ENCODE measurements around the gene HHATL. TPM values are rescaled to one million over a fixed set of nuclear protein-coding genes. Genes with fewer than 3 reads are reported as not detected.
A peak's percentile ranks its signal among the peaks of the same experiment; 100 is the strongest.

The HHATL gene
- total RNA-seq, 6 experiments from 2014 or later = not detected

DNA sequence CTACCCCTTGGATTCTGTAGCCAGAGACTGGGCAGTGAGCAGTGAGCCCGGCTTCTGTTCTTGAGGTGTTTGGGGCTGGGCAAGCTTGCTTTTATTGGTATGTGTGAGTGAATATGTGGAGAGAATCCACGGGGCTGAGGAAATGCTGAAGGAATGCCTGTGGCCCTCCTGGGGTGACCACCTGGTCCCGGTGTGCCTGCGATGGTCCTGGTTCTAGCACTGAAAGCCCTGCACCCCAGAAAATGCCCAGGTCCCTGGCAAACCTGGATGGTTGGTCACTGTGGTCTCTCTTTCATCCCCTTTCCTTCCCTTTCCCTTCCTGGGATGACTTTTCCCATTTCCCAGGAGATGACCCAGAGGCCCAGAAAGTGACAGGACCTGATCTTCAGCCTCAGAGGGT lies 44.9 kb downstream of the HHATL start:
- TF ChIP-seq, protein P1, sequence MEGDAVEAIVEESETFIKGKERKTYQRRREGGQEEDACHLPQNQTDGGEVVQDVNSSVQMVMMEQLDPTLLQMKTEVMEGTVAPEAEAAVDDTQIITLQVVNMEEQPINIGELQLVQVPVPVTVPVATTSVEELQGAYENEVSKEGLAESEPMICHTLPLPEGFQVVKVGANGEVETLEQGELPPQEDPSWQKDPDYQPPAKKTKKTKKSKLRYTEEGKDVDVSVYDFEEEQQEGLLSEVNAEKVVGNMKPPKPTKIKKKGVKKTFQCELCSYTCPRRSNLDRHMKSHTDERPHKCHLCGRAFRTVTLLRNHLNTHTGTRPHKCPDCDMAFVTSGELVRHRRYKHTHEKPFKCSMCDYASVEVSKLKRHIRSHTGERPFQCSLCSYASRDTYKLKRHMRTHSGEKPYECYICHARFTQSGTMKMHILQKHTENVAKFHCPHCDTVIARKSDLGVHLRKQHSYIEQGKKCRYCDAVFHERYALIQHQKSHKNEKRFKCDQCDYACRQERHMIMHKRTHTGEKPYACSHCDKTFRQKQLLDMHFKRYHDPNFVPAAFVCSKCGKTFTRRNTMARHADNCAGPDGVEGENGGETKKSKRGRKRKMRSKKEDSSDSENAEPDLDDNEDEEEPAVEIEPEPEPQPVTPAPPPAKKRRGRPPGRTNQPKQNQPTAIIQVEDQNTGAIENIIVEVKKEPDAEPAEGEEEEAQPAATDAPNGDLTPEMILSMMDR (IDR thresholded peaks at IDR 0.05) = no peak
- no peak for DNase-seq
- Mint-ChIP-seq H3K4me1 (ENCODE audit: low read depth) (peaks cover 38% of the 10 kb centered on the region), H3K4me3 (no peak overlapping the region), H3K9me3 (no peaks in the 10 kb centered on the region), H3K36me3 (ENCODE audit: low read depth) (peaks cover 14% of the 10 kb centered on the region; the same call in 1 of the 2 replicates), H3K27ac (no peak overlapping the region), H3K27me3 (ENCODE audit: insufficient read depth) (peaks cover 2% of the 10 kb centered on the region; the same call in 1 of the 2 replicates)

DNA sequence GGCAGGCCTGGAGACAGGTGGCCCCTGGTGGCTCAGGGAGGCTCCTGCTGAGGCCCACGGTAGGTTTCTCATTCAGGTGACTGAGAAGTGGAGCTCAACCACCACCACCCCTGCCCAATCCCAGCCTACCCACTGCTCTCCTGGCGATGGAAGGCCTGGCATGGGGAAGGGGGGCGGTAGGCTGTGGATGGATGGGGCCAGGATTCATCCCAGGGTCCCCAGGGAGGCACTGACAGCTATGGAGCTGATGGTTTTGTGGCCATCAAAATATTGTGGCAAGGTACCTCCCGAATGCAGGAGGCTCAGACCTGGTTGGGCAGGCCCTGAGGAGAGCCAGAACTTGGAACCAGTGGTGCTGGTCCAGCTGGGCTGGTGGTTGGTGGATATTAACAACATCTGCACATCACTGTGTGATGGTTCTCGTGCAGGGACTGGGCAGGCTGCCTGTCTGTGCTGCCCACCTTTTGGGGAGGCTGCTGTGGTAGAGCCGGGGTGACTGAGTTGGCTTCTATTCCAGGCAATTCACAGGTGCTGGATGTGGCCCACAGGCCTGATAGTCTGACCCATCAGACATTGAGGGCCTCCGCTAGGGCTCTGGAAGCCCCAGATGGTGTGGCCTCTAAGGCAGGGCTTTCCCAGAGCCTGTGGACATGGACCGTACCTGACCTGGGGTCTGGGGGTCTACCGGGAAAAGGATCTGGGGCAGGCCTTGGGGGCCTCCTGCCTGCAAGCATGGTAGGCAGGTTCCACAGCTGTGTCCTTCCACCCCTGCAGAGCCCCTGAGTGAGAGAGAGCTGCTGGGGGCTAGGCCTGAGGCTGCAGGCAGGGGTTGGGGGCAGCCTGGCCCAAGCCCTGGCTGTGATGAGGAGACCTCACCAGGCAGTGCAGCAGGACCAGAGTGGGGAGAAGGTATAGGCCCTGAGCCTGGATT lies 45.7 kb downstream of the HHATL start:
- Mint-ChIP-seq H3K27ac (peak overlapping the region; percentile 83), H3K27me3 (ENCODE audit: insufficient read depth) (peaks cover 2% of the 10 kb centered on the region; the same call in 1 of the 2 replicates), H3K4me1 (ENCODE audit: low read depth) (peaks cover 45% of the 10 kb centered on the region), H3K4me3 (peak overlapping the region; percentile 56; the same call in 1 of the 2 replicates), H3K36me3 (ENCODE audit: low read depth) (peaks cover 14% of the 10 kb centered on the region; the same call in 1 of the 2 replicates), H3K9me3 (no peaks in the 10 kb centered on the region)
- DNase-seq = no peak
- TF ChIP-seq, protein P1 (IDR thresholded peaks at IDR 0.05) = no peak

DNA sequence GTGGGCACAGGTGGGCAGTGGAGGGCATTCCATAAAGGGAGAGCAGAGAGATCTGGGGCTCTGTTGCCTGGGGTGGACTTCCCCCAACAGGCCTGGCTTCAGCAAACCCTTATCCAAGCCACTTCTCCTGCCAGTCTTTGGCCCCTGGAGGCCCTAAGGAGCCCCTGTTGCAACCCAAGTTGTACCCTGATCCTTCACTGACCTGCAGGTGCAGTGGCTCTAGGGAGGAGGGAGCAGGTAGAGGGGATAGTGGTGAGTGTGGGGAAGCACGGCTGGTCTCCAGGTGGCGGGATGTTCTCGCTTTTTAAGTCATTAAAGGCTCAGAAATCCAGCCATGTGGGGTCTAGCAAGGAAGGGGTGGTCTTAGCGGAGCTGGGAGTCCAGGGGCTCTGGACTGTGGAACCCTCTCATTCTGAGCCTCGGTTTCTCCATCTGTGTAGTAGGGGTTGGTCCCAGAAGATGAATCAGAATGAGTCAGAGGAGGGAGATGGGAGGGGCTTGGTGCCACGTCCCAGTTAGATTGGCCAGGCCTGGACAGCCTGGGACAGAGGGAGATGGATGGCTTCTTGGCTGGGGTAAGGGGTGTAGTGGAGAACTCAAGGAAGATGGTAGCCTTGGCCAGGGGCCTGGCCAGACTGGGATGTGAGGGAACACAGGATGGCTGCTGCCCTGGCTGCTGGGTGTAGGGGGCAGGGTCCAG lies 46.5 kb downstream of the HHATL start:
- Mint-ChIP-seq H3K36me3 (ENCODE audit: low read depth) (peaks cover 11% of the 10 kb centered on the region; the same call in 1 of the 2 replicates), H3K27ac (peak overlapping the region; percentile 83), H3K4me1 (ENCODE audit: low read depth) (peaks cover 53% of the 10 kb centered on the region), H3K4me3 (peak overlapping the region; percentile 56), H3K9me3 (no peaks in the 10 kb centered on the region), H3K27me3 (ENCODE audit: insufficient read depth) (peaks cover 2% of the 10 kb centered on the region; the same call in 1 of the 2 replicates)
- TF ChIP-seq, protein P1 (IDR thresholded peaks at IDR 0.05) = 0 out of 2 replicates have a peak, but pooled peaks have one; percentile 14
- peak; percentile 35 for DNase-seq

DNA sequence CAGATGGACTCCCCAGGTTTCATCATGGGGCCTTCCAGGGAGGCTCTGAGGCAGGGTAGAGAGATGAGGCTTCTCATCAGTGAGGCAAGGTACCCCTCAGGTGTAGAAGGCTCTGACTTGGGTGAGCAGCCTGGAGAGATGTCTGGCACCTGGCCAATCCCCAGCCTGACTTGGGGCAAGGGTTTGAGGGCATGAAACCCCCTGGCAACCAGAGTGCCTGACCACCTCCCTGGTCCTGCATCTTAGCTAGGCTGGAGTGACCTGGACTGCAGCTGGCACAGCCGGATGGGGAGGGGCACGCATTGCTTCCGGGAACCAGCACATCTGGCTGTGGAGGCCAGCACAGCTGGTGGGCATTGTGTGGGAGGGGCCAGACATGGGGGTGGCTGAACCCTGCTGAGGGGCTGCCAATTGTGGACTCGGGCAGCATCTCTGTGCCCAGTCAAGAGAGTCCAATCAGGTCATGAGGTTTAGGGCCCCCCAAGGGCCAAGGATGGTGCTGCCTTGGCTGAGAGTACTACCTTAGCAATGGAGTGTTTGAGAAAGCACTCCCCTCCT lies 47.2 kb downstream of the HHATL start:
- DNase-seq = no peak
- TF ChIP-seq, protein P1 (IDR thresholded peaks at IDR 0.05) = no peak
- H3K4me1 Mint-ChIP-seq (ENCODE audit: low read depth) = peaks cover 56% of the 10 kb centered on the region
- H3K9me3 Mint-ChIP-seq = no peaks in the 10 kb centered on the region
- H3K4me3 Mint-ChIP-seq = peak overlapping the region; percentile 82
- peaks cover 5% of the 10 kb centered on the region; the same call in 1 of the 2 replicates for H3K36me3 Mint-ChIP-seq (ENCODE audit: low read depth)
- peak overlapping the region; percentile 61; the same call in 1 of the 2 replicates for H3K27ac Mint-ChIP-seq
- H3K27me3 Mint-ChIP-seq (ENCODE audit: insufficient read depth) = peaks cover 2% of the 10 kb centered on the region; the same call in 1 of the 2 replicates
